ENCODE measurements around the gene NAT8L.

GRCh38 chr4:2080429-2081300 lies 21.5 kb downstream of the NAT8L start:
- TF ChIP-seq CTCF (conservative IDR thresholded peaks at IDR 0.05) (no peak), ZFX (IDR thresholded peaks at IDR 0.05) (no peak)
